ENCODE data around the gene LRMDA.
A peak's percentile ranks its signal among the peaks of the same experiment; 100 is the strongest.

The LRMDA gene

GRCh38 chr10:75402486-75403143, 28.8 kb upstream of the LRMDA start:
- no peak for DNase-seq

DNA sequence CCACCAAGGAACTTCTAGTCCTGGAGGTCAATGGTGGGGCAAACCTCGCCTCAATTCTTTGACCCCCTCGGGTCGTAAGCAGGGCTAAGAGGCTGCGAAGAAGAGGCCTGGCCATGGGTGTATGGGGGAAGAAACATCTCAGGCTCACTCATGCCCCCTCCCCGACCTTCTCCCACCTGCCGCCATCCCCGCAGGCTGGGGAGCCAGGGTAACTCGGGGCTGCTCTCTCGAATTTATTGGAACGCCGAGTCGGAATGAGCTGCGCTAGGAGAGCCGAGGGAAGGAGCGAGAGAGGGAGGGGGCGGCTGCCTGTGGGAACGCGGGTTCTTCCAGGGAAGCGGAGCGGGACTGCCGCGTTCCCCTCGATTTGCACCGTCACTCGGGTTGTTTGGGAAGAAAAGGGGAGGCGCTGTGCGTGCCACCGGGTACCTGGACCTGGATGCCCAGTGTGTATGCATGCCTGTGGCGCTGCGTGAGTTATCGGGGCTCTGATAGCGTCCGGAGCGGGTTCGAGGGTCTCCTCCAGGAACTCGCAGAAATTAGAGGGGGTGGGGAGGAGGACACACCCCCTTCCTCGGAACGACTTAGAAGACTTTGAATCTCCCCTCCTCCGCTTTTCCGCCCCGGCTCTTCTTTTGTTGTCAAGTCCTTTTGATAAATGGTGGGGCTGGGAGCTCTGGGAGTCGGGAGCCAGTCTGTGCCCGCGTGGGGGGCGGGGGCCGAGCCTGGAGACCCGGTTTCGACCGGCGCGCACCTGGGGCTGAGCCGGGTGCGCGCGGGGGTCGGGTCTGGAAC, 28.1 kb upstream of the LRMDA start:
- no peak for DNase-seq

DNA sequence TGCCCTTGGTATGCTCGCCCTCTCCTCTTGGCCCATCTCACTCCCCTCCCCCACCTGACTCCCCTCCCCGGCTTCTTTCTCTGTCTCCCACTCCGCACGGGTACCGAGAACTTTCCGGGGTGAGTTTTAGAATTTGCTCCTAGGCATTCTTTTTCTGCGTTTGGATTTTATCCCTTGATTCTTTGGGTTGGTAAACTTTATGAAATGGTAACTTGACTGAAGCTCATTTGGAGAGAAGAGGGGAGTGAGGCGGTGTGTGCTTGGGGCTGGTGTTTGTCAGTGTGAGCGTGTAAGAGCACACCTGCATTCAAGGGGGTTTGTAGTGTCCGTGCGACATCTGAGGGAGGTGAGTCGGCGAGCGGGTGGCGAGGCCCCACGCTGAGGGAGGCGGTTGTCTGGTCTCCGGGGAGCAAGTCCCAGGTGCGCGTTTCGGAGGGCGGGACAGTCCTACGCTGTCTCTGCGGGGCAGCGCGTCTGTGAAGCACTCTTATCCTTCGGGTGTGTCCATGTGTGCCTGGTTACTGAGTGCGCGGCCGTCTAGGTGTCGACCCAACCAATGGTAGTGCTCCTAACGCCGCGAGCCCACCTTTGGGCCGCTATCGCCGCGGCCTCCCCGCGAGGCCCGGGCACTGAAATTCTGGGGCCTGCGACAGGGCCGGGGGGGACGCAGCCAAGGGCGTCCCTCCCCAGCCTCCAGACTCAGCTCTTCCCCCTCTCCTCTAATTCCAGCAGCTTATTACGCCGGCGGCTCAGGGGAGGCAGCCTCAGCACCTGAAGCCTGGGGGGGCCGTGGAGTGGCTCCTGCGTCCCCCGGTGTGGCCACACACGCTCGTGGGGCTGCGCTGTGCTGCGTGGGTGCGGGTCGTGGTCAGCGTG, 27.2 kb upstream of the LRMDA start:
- no peak for DNase-seq

DNA sequence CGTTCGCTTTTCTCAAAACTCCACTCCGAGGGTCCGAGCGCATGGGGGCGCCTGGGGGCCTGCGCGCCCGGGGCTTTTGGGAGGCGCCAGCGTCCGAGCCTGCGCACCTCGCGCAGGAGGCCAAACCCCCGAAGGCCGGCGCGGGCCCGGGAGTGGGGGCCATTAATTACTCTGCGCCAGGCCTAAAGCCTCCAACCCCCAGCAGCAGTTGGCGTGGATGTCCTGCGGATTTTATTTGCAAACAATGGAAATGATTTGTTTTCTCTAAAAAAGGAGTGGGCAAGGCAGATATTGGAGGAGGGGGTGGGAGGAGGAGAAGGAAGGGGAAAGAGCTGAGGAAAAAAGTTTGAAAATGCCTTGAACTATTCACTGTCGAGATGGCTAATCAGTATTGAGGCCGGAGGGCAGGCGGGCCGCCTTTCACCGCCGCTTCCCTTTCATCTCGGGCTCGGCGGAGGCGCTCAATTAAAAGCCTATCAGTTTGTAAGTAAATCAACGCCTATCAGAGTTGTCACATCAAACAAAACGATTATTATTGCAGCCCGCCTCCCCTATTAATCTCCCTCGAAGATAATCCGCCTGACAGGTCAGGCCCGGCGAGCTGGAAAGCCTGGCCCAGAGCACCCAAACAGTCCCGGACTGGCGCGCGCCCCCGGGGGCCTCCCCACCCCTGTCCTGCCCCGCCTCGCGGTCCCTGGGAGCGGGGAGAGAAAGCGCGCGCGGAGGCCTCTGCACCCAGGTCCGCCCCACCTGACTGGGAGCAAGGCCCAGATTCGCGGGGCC, 26.4 kb upstream of the LRMDA start:
- no peak for DNase-seq

DNA sequence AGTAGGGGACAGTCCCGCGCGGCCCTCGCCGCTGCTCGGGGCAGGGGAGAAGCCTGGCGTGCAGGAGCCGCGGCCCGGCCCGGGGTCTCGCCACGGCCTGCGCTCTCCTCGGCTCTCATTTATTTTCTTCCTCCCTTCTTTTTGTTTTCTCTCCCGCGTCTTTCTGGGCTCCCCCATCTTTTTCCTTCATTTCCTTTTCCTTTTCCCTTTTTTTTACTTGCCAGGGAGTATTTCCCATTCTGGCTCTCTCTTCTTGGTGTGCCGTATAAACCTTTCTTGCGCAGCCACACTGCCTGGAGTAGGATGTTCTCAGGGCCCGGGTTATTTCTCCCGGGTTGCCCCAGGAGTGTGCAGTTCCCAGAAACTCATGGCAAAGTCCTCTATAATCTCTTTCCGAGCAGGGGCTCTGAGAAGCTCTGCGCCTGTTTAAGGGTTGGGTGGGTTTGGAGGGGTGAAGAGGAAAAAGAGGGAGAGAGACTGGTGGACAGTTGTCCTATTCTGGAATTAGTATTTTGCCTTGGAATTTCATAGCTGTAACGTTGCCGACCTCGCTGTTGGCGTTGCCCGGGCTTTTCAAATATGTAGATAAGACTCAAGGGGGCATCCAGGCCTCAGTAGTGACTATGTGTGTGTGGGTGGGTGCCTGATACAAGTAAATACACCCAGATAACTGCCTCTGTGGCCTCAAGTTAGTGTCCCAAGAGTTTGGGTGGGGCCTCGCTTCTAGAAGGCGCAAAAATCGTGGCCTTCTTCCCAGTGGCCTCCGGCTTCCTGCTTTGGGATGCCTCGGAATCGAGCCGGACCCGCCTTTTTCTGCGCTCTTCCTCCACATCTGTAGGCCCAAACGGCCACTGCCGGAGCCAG, 25.6 kb upstream of the LRMDA start:
- DNase-seq, result no peak

DNA sequence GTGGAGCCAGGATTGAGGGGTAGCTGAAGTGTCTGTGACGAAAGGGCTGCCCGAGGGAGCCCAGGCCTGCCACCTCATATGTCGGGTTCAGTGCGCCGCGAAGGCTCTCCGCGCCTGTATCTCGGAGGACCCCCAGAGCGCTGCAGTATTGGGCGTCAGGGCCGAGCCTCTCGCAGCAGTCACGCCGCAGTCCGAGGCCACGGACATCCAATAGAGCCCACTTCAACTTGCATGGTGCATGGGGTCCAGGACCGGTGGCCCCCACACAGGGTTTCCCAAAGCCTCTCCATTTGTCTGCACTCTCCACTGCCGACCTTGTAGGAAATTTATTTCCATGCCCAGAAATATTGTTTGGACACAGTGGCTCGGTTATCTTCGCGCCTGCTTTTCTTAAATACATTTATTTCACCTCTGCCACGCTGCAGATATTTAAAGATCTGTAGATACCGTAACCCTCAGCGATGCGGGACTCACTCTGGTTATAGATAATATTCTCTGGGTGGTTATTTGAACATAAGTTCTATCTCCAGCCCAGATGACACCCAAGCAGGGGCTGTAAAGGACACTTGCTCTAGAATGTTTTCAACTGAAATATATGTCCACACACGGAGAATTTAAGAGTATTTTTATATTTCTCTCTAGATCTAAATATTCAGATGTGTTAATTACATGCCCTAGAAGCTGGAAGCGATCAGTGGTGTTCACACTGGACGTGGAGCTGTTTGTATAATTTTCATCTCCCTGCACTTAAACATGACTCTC, 24.8 kb upstream of the LRMDA start:
- no peak for DNase-seq

- no peak for DNase-seq
Measured at GRCh38 chr10:75407224-75407712, 24.2 kb upstream of the LRMDA start.

GRCh38 chr10:75407713-75408508, 23.5 kb upstream of the LRMDA start:
- no peak for DNase-seq

DNA sequence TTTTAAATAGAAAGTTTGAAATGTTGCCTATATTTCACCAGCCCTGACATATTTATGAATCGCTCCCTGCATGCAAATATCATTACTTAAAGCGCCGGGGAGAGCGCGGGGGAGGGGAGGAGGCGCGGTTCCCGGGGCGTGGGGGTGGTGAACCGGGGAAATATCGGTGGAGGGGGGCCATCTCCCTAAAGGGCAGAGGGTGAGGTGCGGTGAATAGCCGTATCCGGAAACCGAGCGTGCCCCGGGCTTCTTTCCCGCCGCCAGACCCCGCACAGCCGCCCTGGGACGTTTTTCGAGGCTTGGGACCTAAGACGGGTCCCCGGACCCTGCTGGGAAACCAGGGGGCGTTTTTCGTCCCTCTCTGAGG, 22.9 kb upstream of the LRMDA start:
- DNase-seq, result no peak

DNA sequence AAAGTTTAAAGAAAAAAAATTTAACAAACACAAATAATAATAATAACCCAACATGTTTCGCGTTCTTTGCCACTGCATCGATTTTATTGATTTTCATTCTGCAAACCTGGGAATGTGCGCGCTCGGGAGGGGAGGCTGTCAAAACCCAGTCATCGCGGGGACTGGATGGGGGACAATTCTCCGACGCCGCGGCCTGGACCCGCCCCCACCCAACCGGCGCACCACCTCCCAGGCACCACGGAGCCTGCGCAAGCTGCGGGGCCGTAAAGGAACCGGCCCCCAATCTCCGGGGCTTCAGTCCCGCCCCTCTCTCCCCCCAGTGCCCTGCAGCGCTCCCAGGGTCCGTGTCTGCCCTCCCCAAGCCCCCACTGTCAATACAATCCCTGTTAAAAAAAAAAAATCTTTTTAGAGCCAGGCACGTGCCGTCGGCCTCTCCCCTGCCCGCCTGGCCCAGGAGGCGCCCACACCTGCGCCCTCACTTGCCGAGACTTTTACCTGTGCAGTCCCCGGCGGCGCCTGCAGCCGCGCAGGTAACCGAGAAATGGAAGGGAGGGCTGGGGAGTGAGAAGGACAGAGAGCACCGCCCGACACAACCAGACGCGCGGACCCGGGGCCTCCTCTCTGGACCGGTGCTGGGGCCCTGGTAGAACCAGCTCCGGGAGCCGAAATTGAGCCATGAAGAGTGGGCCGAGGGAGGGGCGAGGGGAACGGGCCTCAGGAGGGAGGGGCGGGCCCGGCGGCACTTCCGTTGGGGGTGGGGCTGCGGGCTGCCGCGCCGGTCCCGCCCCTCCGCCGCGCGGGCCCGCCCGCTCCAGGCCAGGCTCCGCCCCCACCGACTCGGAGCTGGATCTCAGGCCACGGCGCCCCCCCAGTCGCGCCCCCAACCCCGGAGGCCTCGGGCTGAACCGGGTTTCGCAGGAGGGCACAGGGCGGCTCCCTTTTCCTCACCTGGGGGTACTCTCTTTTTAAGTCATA, 22.2 kb upstream of the LRMDA start:
- DNase-seq, result peak; percentile 15

DNA sequence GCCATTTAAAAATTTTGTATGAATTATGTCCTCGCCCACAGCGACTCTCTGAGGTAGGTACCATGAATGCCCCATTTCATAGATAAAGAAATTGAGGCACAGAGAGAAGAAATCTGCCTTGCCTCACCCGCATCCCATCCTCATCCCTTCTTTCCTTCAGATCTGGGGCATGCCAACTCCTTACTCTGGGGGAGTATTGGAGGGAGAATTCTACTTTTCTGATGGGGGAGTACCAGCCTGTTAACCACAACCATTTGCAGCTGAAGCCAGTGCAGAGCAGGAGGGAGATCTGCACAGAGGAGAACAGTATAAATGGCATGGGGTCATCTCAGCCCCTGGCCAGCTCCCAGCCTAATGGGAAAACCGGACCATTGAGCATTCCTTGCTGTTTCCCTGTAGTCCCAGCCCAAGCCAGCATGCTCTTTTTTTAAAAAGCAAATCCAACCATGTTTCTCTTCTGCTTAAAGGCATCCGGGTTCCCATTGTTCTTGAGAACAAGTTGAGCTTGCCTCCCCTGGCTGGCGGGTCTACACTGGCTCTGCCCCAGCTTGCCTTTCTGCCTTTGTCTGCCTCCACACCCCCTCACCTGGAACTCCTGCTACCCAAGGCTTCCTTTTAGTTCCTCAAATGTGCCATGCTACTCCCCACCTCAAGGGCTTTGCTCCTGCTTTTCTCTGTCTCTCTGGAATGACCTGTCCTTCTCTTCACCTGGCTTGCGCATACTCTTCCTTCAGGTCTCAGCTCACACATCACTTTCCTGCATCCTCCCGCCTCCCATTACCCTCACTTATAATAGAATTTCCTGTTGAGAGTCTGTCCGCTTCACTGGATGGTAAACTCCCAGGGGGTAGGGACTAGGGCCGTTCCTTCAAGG, 21.1 kb upstream of the LRMDA start:
- no peak for DNase-seq

GRCh38 chr10:75414527-75414926, 16.9 kb upstream of the LRMDA start:
- DNase-seq, result no peak

- DNase-seq, result no peak
Measured at GRCh38 chr10:75417522-75417927, 13.9 kb upstream of the LRMDA start.

DNA sequence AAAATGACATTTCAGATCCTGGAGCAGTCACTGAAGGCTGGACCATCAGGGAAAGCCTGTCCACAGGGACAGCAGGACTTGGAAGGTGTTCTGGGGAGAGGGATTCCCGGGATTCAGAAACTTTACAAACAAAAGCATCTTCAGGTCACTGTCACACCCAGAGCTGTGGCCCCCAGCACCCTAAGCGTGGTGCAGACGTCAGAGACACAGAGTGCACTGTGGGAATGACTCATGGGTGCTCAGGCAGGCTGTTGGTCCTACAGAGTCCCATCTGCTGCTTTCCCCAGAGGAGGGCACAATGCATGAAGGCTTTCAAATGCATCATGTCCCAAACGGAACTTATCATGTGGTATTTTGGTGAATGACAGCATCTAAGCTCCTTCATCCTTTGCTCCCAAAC, 13.1 kb upstream of the LRMDA start:
- no peak for DNase-seq

DNA sequence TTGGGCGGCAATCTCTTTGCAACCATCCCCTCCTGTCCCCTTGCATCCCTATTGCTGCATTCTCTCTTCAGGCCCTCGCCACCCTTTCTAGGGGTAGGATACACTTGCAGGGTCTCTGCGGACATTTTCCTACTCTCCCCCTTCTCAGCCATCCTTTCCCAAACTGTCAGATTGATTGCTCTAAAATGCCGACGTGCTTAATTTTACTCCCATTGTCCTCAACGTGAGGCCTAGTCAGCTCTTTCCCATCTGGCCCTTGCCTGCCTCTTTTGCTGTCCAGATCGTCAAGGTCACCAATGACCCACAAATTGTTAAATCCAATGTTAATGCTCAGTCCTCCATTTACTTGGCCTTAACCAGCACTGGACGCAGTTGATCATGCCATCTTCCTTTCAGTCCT, 12.7 kb upstream of the LRMDA start:
- no peak for DNase-seq

GRCh38 chr10:75422913-75423312, 8.5 kb upstream of the LRMDA start:
- no peak for DNase-seq

GRCh38 chr10:75424571-75424970, 6.9 kb upstream of the LRMDA start:
- no peak for DNase-seq

Data from GDM1 (cell line).